ENCODE measurements around the gene TTN.
A peak's percentile ranks its signal among the peaks of the same experiment; 100 is the strongest.

TTN gene

GRCh38 chr2:178827111-178827510 lies 19.9 kb upstream of the TTN start:
- no peaks in the 10 kb centered on the region for H3K9me3 ChIP-seq (ENCODE audit: control insufficient read depth, low read length)
- no peak overlapping the region for H3K4me2 ChIP-seq (ENCODE audit: low read length, poor library complexity, severe bottlenecking)
- no peak overlapping the region for H3K27ac ChIP-seq (ENCODE audit: low read length, poor library complexity, severe bottlenecking)
- H3K14ac ChIP-seq (ENCODE audit: low read length in 2 of 2) = no peak overlapping the region
- H3K36me3 ChIP-seq (ENCODE audit: control insufficient read depth in 1 of 2, insufficient read depth in 2 of 2, low read depth in 1 of 2, low read length in 2 of 2) = no peaks in the 10 kb centered on the region
- no peak overlapping the region for H2BK15ac ChIP-seq (ENCODE audit: low read depth, poor library complexity, severe bottlenecking)
- H3K9ac ChIP-seq (ENCODE audit: low read length) = no peak overlapping the region
- no peak overlapping the region for H2BK5ac ChIP-seq (ENCODE audit: low read depth, low read length, poor library complexity, severe bottlenecking)
- no peak overlapping the region for H2BK12ac ChIP-seq (ENCODE audit: low read length in 2 of 2)
- H4K8ac ChIP-seq (ENCODE audit: low read length) = no peak overlapping the region
- H3K27me3 ChIP-seq (ENCODE audit: control insufficient read depth in 1 of 2, insufficient read depth in 1 of 2, low read length in 2 of 2) = no peaks in the 10 kb centered on the region
- no peak overlapping the region for H2BK120ac ChIP-seq (ENCODE audit: low read depth, low read length)
- no peaks in the 10 kb centered on the region for H3K79me1 ChIP-seq (replicated peaks; ENCODE audit: low read length, poor library complexity, severe bottlenecking)
- no peak overlapping the region for H2AK5ac ChIP-seq (ENCODE audit: low read length, severe bottlenecking)
- no peaks in the 10 kb centered on the region for H3K4me1 ChIP-seq (ENCODE audit: control insufficient read depth, insufficient read depth, low read depth, low read length)
- no peak overlapping the region for H4K91ac ChIP-seq (ENCODE audit: low read length)
- WGBS = 33% methylated on average over 1 of the region's 1 CpG
- no peak for DNase-seq
- H3K18ac ChIP-seq (ENCODE audit: low read depth in 1 of 2, low read length in 2 of 2) = no peak overlapping the region
- no peak overlapping the region for H3K23ac ChIP-seq (ENCODE audit: low read length in 2 of 2)
- no peak overlapping the region for H3K4ac ChIP-seq (ENCODE audit: low read depth in 1 of 2, low read length in 2 of 2)
- no peak overlapping the region for H3K4me3 ChIP-seq (ENCODE audit: insufficient read depth in 1 of 2, low read depth in 1 of 2, low read length in 2 of 2)
- no peak overlapping the region for H2AFZ ChIP-seq (ENCODE audit: low read depth, low read length)

- no peaks in the 10 kb centered on the region for H3K79me1 ChIP-seq (replicated peaks; ENCODE audit: low read length, poor library complexity, severe bottlenecking)
- H4K91ac ChIP-seq (ENCODE audit: low read length) = no peak overlapping the region
- H3K27me3 ChIP-seq (ENCODE audit: control insufficient read depth in 1 of 2, insufficient read depth in 1 of 2, low read length in 2 of 2) = no peaks in the 10 kb centered on the region
- no peak overlapping the region for H2AK5ac ChIP-seq (ENCODE audit: low read length, severe bottlenecking)
- no peaks in the 10 kb centered on the region for H3K9me3 ChIP-seq (ENCODE audit: control insufficient read depth, low read length)
- no peak overlapping the region for H3K18ac ChIP-seq (ENCODE audit: low read depth in 1 of 2, low read length in 2 of 2)
- no peak overlapping the region for H2AFZ ChIP-seq (ENCODE audit: low read depth, low read length)
- H3K4me1 ChIP-seq (ENCODE audit: control insufficient read depth, insufficient read depth, low read depth, low read length) = no peaks in the 10 kb centered on the region
- no peak overlapping the region for H3K4ac ChIP-seq (ENCODE audit: low read depth in 1 of 2, low read length in 2 of 2)
- no CpG with 5 or more reads among the region's 1 CpG for WGBS
- H3K36me3 ChIP-seq (ENCODE audit: control insufficient read depth in 1 of 2, insufficient read depth in 2 of 2, low read depth in 1 of 2, low read length in 2 of 2) = no peaks in the 10 kb centered on the region
- H3K23ac ChIP-seq (ENCODE audit: low read length in 2 of 2) = no peak overlapping the region
- no peak overlapping the region for H2BK15ac ChIP-seq (ENCODE audit: low read depth, poor library complexity, severe bottlenecking)
- no peak overlapping the region for H3K27ac ChIP-seq (ENCODE audit: low read length, poor library complexity, severe bottlenecking)
- H2BK120ac ChIP-seq (ENCODE audit: low read depth, low read length) = no peak overlapping the region
- no peak for DNase-seq
- no peak overlapping the region for H2BK5ac ChIP-seq (ENCODE audit: low read depth, low read length, poor library complexity, severe bottlenecking)
- H4K8ac ChIP-seq (ENCODE audit: low read length) = no peak overlapping the region
- H3K4me2 ChIP-seq (ENCODE audit: low read length, poor library complexity, severe bottlenecking) = no peak overlapping the region
- H3K14ac ChIP-seq (ENCODE audit: low read length in 2 of 2) = no peak overlapping the region
- H2BK12ac ChIP-seq (ENCODE audit: low read length in 2 of 2) = no peak overlapping the region
- H3K9ac ChIP-seq (ENCODE audit: low read length) = no peak overlapping the region
- H3K4me3 ChIP-seq (ENCODE audit: insufficient read depth in 1 of 2, low read depth in 1 of 2, low read length in 2 of 2) = no peak overlapping the region
Measured at GRCh38 chr2:178825183-178825582, 18.0 kb upstream of the TTN start.

- Histone ChIP-seq H2BK12ac (ENCODE audit: low read length in 2 of 2) (no peak overlapping the region), H3K4me3 (ENCODE audit: insufficient read depth in 1 of 2, low read depth in 1 of 2, low read length in 2 of 2) (no peak overlapping the region), H3K4ac (ENCODE audit: low read depth in 1 of 2, low read length in 2 of 2) (no peak overlapping the region), H2AK5ac (ENCODE audit: low read length, severe bottlenecking) (no peak overlapping the region), H3K14ac (ENCODE audit: low read length in 2 of 2) (no peak overlapping the region), H3K23ac (ENCODE audit: low read length in 2 of 2) (no peak overlapping the region), H3K27me3 (ENCODE audit: control insufficient read depth in 1 of 2, insufficient read depth in 1 of 2, low read length in 2 of 2) (no peaks in the 10 kb centered on the region), H3K79me1 (replicated peaks; ENCODE audit: low read length, poor library complexity, severe bottlenecking) (no peaks in the 10 kb centered on the region), H2AFZ (ENCODE audit: low read depth, low read length) (no peak overlapping the region), H3K9ac (ENCODE audit: low read length) (no peak overlapping the region), H2BK5ac (ENCODE audit: low read depth, low read length, poor library complexity, severe bottlenecking) (no peak overlapping the region), H4K91ac (ENCODE audit: low read length) (no peak overlapping the region), H3K27ac (ENCODE audit: low read length, poor library complexity, severe bottlenecking) (no peak overlapping the region), H2BK120ac (ENCODE audit: low read depth, low read length) (no peak overlapping the region), H2BK15ac (ENCODE audit: low read depth, poor library complexity, severe bottlenecking) (no peak overlapping the region), H3K9me3 (ENCODE audit: control insufficient read depth, low read length) (no peaks in the 10 kb centered on the region), H4K8ac (ENCODE audit: low read length) (no peak overlapping the region), H3K4me2 (ENCODE audit: low read length, poor library complexity, severe bottlenecking) (no peak overlapping the region), H3K36me3 (ENCODE audit: control insufficient read depth in 1 of 2, insufficient read depth in 2 of 2, low read depth in 1 of 2, low read length in 2 of 2) (no peaks in the 10 kb centered on the region), H3K4me1 (ENCODE audit: control insufficient read depth, insufficient read depth, low read depth, low read length) (no peaks in the 10 kb centered on the region), H3K18ac (ENCODE audit: low read depth in 1 of 2, low read length in 2 of 2) (no peak overlapping the region)
- 96% methylated on average over 7 of the region's 7 CpGs for WGBS
- DNase-seq = no peak
Measured at GRCh38 chr2:178824181-178824580, 17.0 kb upstream of the TTN start.

- H3K27ac ChIP-seq (ENCODE audit: low read length, poor library complexity, severe bottlenecking) = no peak overlapping the region
- no peak overlapping the region for H4K91ac ChIP-seq (ENCODE audit: low read length)
- no peak overlapping the region for H3K18ac ChIP-seq (ENCODE audit: low read depth in 1 of 2, low read length in 2 of 2)
- WGBS = 70% methylated on average over 3 of the region's 4 CpGs
- no peak overlapping the region for H2AFZ ChIP-seq (ENCODE audit: low read depth, low read length)
- no peak overlapping the region for H2BK5ac ChIP-seq (ENCODE audit: low read depth, low read length, poor library complexity, severe bottlenecking)
- H3K4me1 ChIP-seq (ENCODE audit: control insufficient read depth, insufficient read depth, low read depth, low read length) = no peaks in the 10 kb centered on the region
- H3K9me3 ChIP-seq (ENCODE audit: control insufficient read depth, low read length) = no peaks in the 10 kb centered on the region
- no peak overlapping the region for H3K23ac ChIP-seq (ENCODE audit: low read length in 2 of 2)
- H3K27me3 ChIP-seq (ENCODE audit: control insufficient read depth in 1 of 2, insufficient read depth in 1 of 2, low read length in 2 of 2) = no peaks in the 10 kb centered on the region
- no peak overlapping the region for H3K4ac ChIP-seq (ENCODE audit: low read depth in 1 of 2, low read length in 2 of 2)
- no peak overlapping the region for H3K14ac ChIP-seq (ENCODE audit: low read length in 2 of 2)
- DNase-seq = no peak
- peak overlapping the region in 1 of 2 experiments; percentile 39 for H3K4me3 ChIP-seq (ENCODE audit: insufficient read depth in 1 of 2, low read depth in 1 of 2, low read length in 2 of 2)
- H3K4me2 ChIP-seq (ENCODE audit: low read length, poor library complexity, severe bottlenecking) = no peak overlapping the region
- H3K79me1 ChIP-seq (replicated peaks; ENCODE audit: low read length, poor library complexity, severe bottlenecking) = no peaks in the 10 kb centered on the region
- no peak overlapping the region for H2BK15ac ChIP-seq (ENCODE audit: low read depth, poor library complexity, severe bottlenecking)
- no peak overlapping the region for H2BK12ac ChIP-seq (ENCODE audit: low read length in 2 of 2)
- H3K9ac ChIP-seq (ENCODE audit: low read length) = peak overlapping the region; percentile 24
- H4K8ac ChIP-seq (ENCODE audit: low read length) = no peak overlapping the region
- H2BK120ac ChIP-seq (ENCODE audit: low read depth, low read length) = no peak overlapping the region
- H2AK5ac ChIP-seq (ENCODE audit: low read length, severe bottlenecking) = no peak overlapping the region
- no peaks in the 10 kb centered on the region for H3K36me3 ChIP-seq (ENCODE audit: control insufficient read depth in 1 of 2, insufficient read depth in 2 of 2, low read depth in 1 of 2, low read length in 2 of 2)
Measured at GRCh38 chr2:178819992-178820391, 12.8 kb upstream of the TTN start.

All from mesenchymal stem cell (in vitro differentiated cells and primary cell).